Prostate gland (tissue), 2 donors: ENCODE results near the gene NAV2. TPM values are rescaled to one million over a fixed set of nuclear protein-coding genes. Genes with fewer than 3 reads are reported as not detected.
"Not testable (repeated sequence)": the region's sequence is repeated elsewhere in the genome, so short reads cannot be mapped to it uniquely, and the experiment has no call there.

Experiments used
- DNase-seq: peaks from one replicate; pipeline ENCODE4 v3.0.0-alpha.2; 2019; ENCODE audit warnings: low spot score
- H3K27ac ChIP-seq, 2 donors: fragments of 200-600 bp; sonication (generic); 2 replicates each; pipeline ENCODE4 v1.5.1; 2017 to 2019
- H3K27me3 ChIP-seq: fragments of 200-600 bp; sonication (generic); replicated peaks from 2 replicates; pipeline ENCODE4 v1.5.1; 2019; ENCODE audit not compliant: insufficient read depth
- H3K36me3 ChIP-seq, 2 donors: fragments of 200-600 bp; sonication (generic); 1 replicate in 1 of 2; 2 replicates in 1 of 2; pipeline versions ENCODE4 v1.5.1 to v1.8.1; 2017 to 2019
- H3K4me1 ChIP-seq: fragments of 200-600 bp; sonication (generic); replicated peaks from 2 replicates; pipeline ENCODE4 v1.5.1; 2019
- H3K4me3 ChIP-seq, 2 donors: fragments of 200-600 bp; sonication (generic); 2 replicates each; pipeline ENCODE4 v1.5.1; 2017 to 2019
- H3K9me3 ChIP-seq: fragments of 200-600 bp; sonication (generic); 2 replicates; pipeline ENCODE4 v1.5.1; 2017
- CTCF ChIP-seq, 4 experiments: fragments of 200-600 bp in 2 of 4; fragments of 450-650 bp in 2 of 4; sonication (generic) in 2 of 4; IDR thresholded peaks; 1 replicate in 3 of 4; 2 replicates in 1 of 4; pipeline ENCODE4 v1.5.1; 2016 to 2019; ENCODE audit warnings: antibody characterized with exemption in 4 of 4, mild to moderate bottlenecking in 2 of 4, moderate library complexity in 2 of 4
- POLR2A ChIP-seq: fragments of 450-650 bp; IDR thresholded peaks from one replicate; pipeline ENCODE4 v1.6.1; 2016; ENCODE audit warnings: antibody characterized with exemption, mild to moderate bottlenecking
- POLR2AphosphoS5 ChIP-seq: sonication (generic); formaldehyde crosslinking; IDR thresholded peaks from one replicate; pipeline ENCODE4 v1.6.1; 2017; ENCODE audit warnings: antibody characterized with exemption
- WGBS: methylation state at CpG from one replicate; pipeline ENCODE4 v1.1.5; 2018; 5-methylcytosine and 5-hydroxymethylcytosine counted together
- intact Hi-C: fragments of 100-400 bp; cut with DNase I; formaldehyde crosslinking; loops from one replicate; pipeline ENCODE4 v1.14.2; 2022
- total RNA-seq, 2 donors: library from RNA; depleted of rRNA; stranded (reverse); fragments of >200 nt; gene quantifications; one replicate each; pipeline ENCODE4 v1.1.0, GENCODE V29; 2016

NAV2 gene
- total RNA-seq, 2 donors from 2014 or later = 17.1 to 26.6 TPM

GRCh38 chr11:20081336-20081735 is 368.7 kb downstream of the NAV2 start:
- WGBS = 92% methylated on average over 4 of the region's 4 CpGs
- intact Hi-C loops = no loop called here
- no peaks in the 10 kb centered on the region for H3K36me3 ChIP-seq
- DNase-seq = no peak
- H3K4me3 ChIP-seq = no peak overlapping the region
- TF ChIP-seq POLR2A (no peak), POLR2AphosphoS5 (no peak), CTCF (IDR thresholded peaks at IDR 0.05) (no peak)
- no peaks in the 10 kb centered on the region for H3K9me3 ChIP-seq
- no peaks in the 10 kb centered on the region for H3K27me3 ChIP-seq
- H3K27ac ChIP-seq = no peak overlapping the region
- H3K4me1 ChIP-seq = no peaks in the 10 kb centered on the region

- DNase-seq, H3K4me3 ChIP-seq, H3K36me3 ChIP-seq, intact Hi-C loops, H3K27me3 ChIP-seq, H3K9me3 ChIP-seq, H3K27ac ChIP-seq, H3K4me1 ChIP-seq: not testable (repeated sequence)
- WGBS = 96% methylated on average over 3 of the region's 3 CpGs
These were observed 371.2 kb downstream of the NAV2 start for GRCh38 chr11:20083877-20084276.

- DNase-seq = no peak
- WGBS = 90% methylated on average over 8 of the region's 8 CpGs
- TF ChIP-seq POLR2AphosphoS5 (no peak), CTCF (IDR thresholded peaks at IDR 0.05) (no peak), POLR2A (no peak)
- H3K27me3 ChIP-seq = no peaks in the 10 kb centered on the region
- no peaks in the 10 kb centered on the region for H3K9me3 ChIP-seq
- no peaks in the 10 kb centered on the region for H3K36me3 ChIP-seq
- intact Hi-C loops = no loop called here
- H3K4me1 ChIP-seq = no peaks in the 10 kb centered on the region
- no peak overlapping the region for H3K4me3 ChIP-seq
- no peak overlapping the region for H3K27ac ChIP-seq
These were observed 372.5 kb downstream of the NAV2 start for GRCh38 chr11:20084921-20085814.

GRCh38 chr11:20085918-20086317 is 373.3 kb downstream of the NAV2 start:
- no peak for DNase-seq
- TF ChIP-seq POLR2AphosphoS5 = no peak
- no peak for TF ChIP-seq POLR2A
- TF ChIP-seq CTCF (IDR thresholded peaks at IDR 0.05) = no peak
- Histone ChIP-seq H3K27me3 (no peaks in the 10 kb centered on the region), H3K4me3 (no peak overlapping the region), H3K4me1 (no peaks in the 10 kb centered on the region), H3K36me3 (no peaks in the 10 kb centered on the region), H3K27ac (no peak overlapping the region), H3K9me3 (no peaks in the 10 kb centered on the region)
- intact Hi-C loops = no loop called here
- 97% methylated on average over 5 of the region's 5 CpGs for WGBS

- no peak for DNase-seq
- intact Hi-C loops = no loop called here
- TF ChIP-seq CTCF (IDR thresholded peaks at IDR 0.05) (no peak), POLR2AphosphoS5 (no peak)
- Histone ChIP-seq H3K27me3 (no peaks in the 10 kb centered on the region), H3K27ac (no peak overlapping the region), H3K4me1 (no peaks in the 10 kb centered on the region), H3K4me3 (no peak overlapping the region), H3K9me3 (no peaks in the 10 kb centered on the region), H3K36me3 (no peaks in the 10 kb centered on the region)
- 72% methylated on average over 7 of the region's 7 CpGs for WGBS
These were observed 374.5 kb downstream of the NAV2 start for GRCh38 chr11:20087118-20087521.
